Sigmoid colon (tissue), 7 donors: ENCODE measurements around the gene SERPINA4. TPM values are rescaled to one million over a fixed set of nuclear protein-coding genes. Genes with fewer than 3 reads are reported as not detected.

Experiments
- DNase-seq: peaks from one replicate; pipeline ENCODE4 v3.0.0-alpha.2; 2019
- H3K27ac ChIP-seq, 4 donors: fragments of 200-600 bp; sonication (generic); one replicate each; pipeline ENCODE4 v1.5.1; 2016 to 2019; ENCODE audit warnings: mild to moderate bottlenecking in 1 of 4
- H3K27me3 ChIP-seq, 3 donors: fragments of 200-600 bp; sonication (generic); one replicate each; pipeline ENCODE4 v1.5.1; 2019; ENCODE audit warnings: mild to moderate bottlenecking in 1 of 3
- H3K36me3 ChIP-seq, 4 donors: fragments of 200-600 bp; sonication (generic); one replicate each; pipeline ENCODE4 v1.5.1; 2016 to 2019
- H3K4me1 ChIP-seq, 4 donors: fragments of 200-600 bp; sonication (generic); one replicate each; pipeline ENCODE4 v1.5.1; 2017 to 2019
- H3K4me3 ChIP-seq, 4 donors: fragments of 200-600 bp; sonication (generic); one replicate each; pipeline ENCODE4 v1.5.1; 2017 to 2019; ENCODE audit warnings: mild to moderate bottlenecking in 2 of 4, moderate library complexity in 1 of 4
- H3K9me3 ChIP-seq, 4 donors: fragments of 200-600 bp in 3 of 4; sonication (generic) in 3 of 4; one replicate each; pipeline versions ENCODE4 v1.5.1 to v1.6.1; 2013 to 2019
- CTCF ChIP-seq, 4 experiments: fragments of 450-650 bp in 3 of 4; fragments of 200-600 bp in 1 of 4; IDR thresholded peaks; one replicate each; pipeline ENCODE4 v1.5.1; 2016 to 2019; ENCODE audit warnings: antibody characterized with exemption in 4 of 4, mild to moderate bottlenecking in 3 of 4, moderate library complexity in 2 of 4
- EP300 ChIP-seq, 4 donors: sonication (generic); formaldehyde crosslinking; IDR thresholded peaks; one replicate each; pipeline ENCODE4 v1.6.1; 2017; ENCODE audit warnings: antibody characterized with exemption in 4 of 4
- POLR2A ChIP-seq, 2 donors: fragments of 450-650 bp; IDR thresholded peaks; one replicate each; pipeline ENCODE4 v1.6.1; 2016; ENCODE audit warnings: antibody characterized with exemption in 2 of 2, mild to moderate bottlenecking in 2 of 2, moderate library complexity in 2 of 2
- POLR2AphosphoS5 ChIP-seq, 4 donors: sonication (generic); formaldehyde crosslinking; IDR thresholded peaks; one replicate each; pipeline ENCODE4 v1.6.1; 2017; ENCODE audit warnings: antibody characterized with exemption in 4 of 4
- WGBS, 2 donors: extraction: QIAGEN DNeasy Blood & Tissue Kit; methylation state at CpG; one replicate each; pipeline ENCODE4 v1.1.7; 2013; 5-methylcytosine and 5-hydroxymethylcytosine counted together
- intact Hi-C: fragments of 100-400 bp; cut with DNase I; formaldehyde crosslinking; loops from one replicate; pipeline ENCODE4 v1.15.1; 2023
- polyA plus RNA-seq, 3 donors: library from polyadenylated mRNA; stranded (reverse); fragments of 200-250 nt; gene quantifications; one replicate each; pipeline ENCODE4 v1.2.3, GENCODE V29; 2013
- total RNA-seq, 4 donors: library from RNA; depleted of rRNA; stranded (reverse); fragments of >200 nt; gene quantifications; one replicate each; pipeline ENCODE4 v1.1.0, GENCODE V29; 2016
- donor health status: healthy with polysubstance abuse.
- donor health status: Bipolar disorder and iron deficiency.
- donor health status: healthy.

SERPINA4 gene
- total and polyA plus RNA-seq, 7 donors, result not detected

GRCh38 chr14:94523265-94523664 lies 38.0 kb upstream of the SERPINA4 start:
- H3K4me1 ChIP-seq, result no peaks in the 10 kb centered on the region
- no peak overlapping the region for H3K27ac ChIP-seq
- WGBS, 2 donors, result 88 to 92% methylated on average over 8 of the region's 8 CpGs
- H3K36me3 ChIP-seq, result no peaks in the 10 kb centered on the region
- TF ChIP-seq CTCF (IDR thresholded peaks at IDR 0.05) (no peak), EP300 (IDR thresholded peaks at IDR 0.05) (no peak), POLR2A (IDR thresholded peaks at IDR 0.05) (no peak), POLR2AphosphoS5 (IDR thresholded peaks at IDR 0.05) (no peak)
- no peaks in the 10 kb centered on the region for H3K9me3 ChIP-seq
- H3K27me3 ChIP-seq, result no peaks in the 10 kb centered on the region
- intact Hi-C loops, result no loop called here
- H3K4me3 ChIP-seq, result no peak overlapping the region
- no peak for DNase-seq

DNA sequence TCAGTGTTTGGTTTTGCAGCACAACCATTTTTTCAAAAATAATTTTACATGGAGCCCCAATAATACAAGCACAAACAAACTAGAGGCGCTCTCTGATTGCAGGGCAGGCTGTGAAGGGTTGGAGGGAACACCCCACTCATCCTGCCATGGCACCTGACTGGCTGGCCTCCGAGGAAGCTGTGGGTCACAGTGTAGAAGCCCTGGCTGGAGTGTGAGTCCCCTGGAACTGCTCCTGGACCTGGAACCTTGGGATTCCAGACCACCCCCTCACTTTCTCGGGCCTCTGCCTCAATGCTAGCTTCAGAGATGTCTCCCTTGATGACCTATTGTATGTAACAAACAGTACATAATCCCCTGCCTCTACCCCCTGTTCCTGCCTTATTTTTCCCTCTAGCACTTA lies 37.1 kb upstream of the SERPINA4 start:
- Histone ChIP-seq H3K4me3 (no peak overlapping the region), H3K4me1 (no peaks in the 10 kb centered on the region)

DNA sequence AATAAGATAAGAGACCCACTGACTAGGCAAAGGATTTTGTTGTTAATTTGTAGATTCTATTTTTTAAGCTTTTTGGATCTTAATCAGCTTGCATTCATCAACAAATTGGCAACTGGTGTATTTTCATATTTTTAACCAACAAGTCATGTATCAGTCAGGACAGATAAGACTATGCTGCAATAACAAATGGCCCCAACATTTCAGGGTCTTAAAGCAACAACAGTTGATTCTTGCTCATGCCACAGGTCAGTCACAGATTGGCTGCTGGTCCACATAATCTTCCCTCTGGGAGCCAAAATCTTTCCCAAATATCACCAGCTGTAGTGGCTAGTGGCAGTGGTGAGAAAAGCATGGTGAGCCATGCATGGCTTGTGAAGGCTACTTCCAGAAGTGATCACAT lies 30.1 kb upstream of the SERPINA4 start:
- H3K36me3 ChIP-seq, result no peaks in the 10 kb centered on the region
- no peak overlapping the region for H3K4me3 ChIP-seq
- no peak for TF ChIP-seq POLR2A (IDR thresholded peaks at IDR 0.05)
- no peak for TF ChIP-seq POLR2AphosphoS5 (IDR thresholded peaks at IDR 0.05)
- TF ChIP-seq EP300 (IDR thresholded peaks at IDR 0.05), result no peak
- no peaks in the 10 kb centered on the region for H3K27me3 ChIP-seq
- no peak for DNase-seq
- intact Hi-C loops, result no loop called here
- peaks cover 0 to 2% (median 0%) of the 10 kb centered on the region in 4 donors for H3K9me3 ChIP-seq
- no peaks in the 10 kb centered on the region for H3K4me1 ChIP-seq
- H3K27ac ChIP-seq, result no peak overlapping the region

More for the DNA sequence above, 37.1 kb upstream of the SERPINA4 start:
- WGBS, 2 donors, result 62 to 68% methylated on average over 3 of the region's 3 CpGs
- no peak for DNase-seq
- Histone ChIP-seq H3K27me3 (no peaks in the 10 kb centered on the region), H3K9me3 (no peaks in the 10 kb centered on the region), H3K27ac (no peak overlapping the region), H3K36me3 (no peaks in the 10 kb centered on the region)
- TF ChIP-seq EP300 (IDR thresholded peaks at IDR 0.05) (no peak), CTCF (IDR thresholded peaks at IDR 0.05) (no peak), POLR2AphosphoS5 (IDR thresholded peaks at IDR 0.05) (no peak), POLR2A (IDR thresholded peaks at IDR 0.05) (no peak)
- intact Hi-C loops, result no loop called here

DNA sequence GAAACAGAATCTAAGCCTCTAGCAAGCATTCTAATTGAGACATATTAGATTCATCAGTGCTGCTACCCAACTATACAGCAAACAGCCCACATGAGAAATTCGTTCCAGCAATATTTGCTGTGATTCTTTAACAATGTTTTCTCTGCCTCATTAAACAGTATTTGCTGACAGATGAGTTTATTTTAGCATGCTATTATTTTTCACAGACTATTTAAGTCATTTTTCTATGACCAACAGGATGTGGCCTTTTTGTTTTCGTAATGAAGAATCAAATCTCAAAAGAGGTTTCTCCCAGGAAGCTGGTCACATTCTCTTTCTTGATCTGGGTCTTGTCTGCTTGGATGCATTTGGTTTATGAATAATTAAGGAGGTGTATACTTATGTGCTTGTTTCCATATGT lies 28.8 kb upstream of the SERPINA4 start:
- Histone ChIP-seq H3K4me1 (no peaks in the 10 kb centered on the region), H3K36me3 (no peaks in the 10 kb centered on the region), H3K27me3 (no peaks in the 10 kb centered on the region), H3K9me3 (peaks cover 0 to 2% (median 0%) of the 10 kb centered on the region in 4 donors), H3K27ac (no peak overlapping the region), H3K4me3 (no peak overlapping the region)
- 45 to 50% methylated on average over 2 of the region's 2 CpGs for WGBS, 2 donors
- DNase-seq, result no peak
- TF ChIP-seq EP300 (IDR thresholded peaks at IDR 0.05), result no peak
- no peak for TF ChIP-seq POLR2AphosphoS5 (IDR thresholded peaks at IDR 0.05)
- TF ChIP-seq CTCF (IDR thresholded peaks at IDR 0.05), result no peak
- no peak for TF ChIP-seq POLR2A (IDR thresholded peaks at IDR 0.05)
- intact Hi-C loops, result no loop called here

- Histone ChIP-seq H3K27ac (no peak overlapping the region), H3K27me3 (no peaks in the 10 kb centered on the region), H3K36me3 (no peaks in the 10 kb centered on the region), H3K4me1 (no peaks in the 10 kb centered on the region), H3K4me3 (no peak overlapping the region), H3K9me3 (peaks cover 0 to 2% (median 0%) of the 10 kb centered on the region in 4 donors)
- 76 to 78% methylated on average over 3 of the region's 3 CpGs for WGBS, 2 donors
- TF ChIP-seq POLR2A (IDR thresholded peaks at IDR 0.05) (no peak), EP300 (IDR thresholded peaks at IDR 0.05) (no peak), CTCF (IDR thresholded peaks at IDR 0.05) (no peak), POLR2AphosphoS5 (IDR thresholded peaks at IDR 0.05) (no peak)
- DNase-seq, result no peak
- intact Hi-C loops, result no loop called here
These were observed 25.7 kb upstream of the SERPINA4 start for GRCh38 chr14:94535506-94535905.
